Measurements from ENCODE around the gene TEX264. TPM values are rescaled to one million over a fixed set of nuclear protein-coding genes. Genes with fewer than 3 reads are reported as not detected.

TEX264 gene
- total and polyA plus RNA-seq, 2 of the 13 experiments (the other 11 are each of a cell fraction or from before 2014, with no cell fraction given), result 35.2 to 52.1 TPM

DNA sequence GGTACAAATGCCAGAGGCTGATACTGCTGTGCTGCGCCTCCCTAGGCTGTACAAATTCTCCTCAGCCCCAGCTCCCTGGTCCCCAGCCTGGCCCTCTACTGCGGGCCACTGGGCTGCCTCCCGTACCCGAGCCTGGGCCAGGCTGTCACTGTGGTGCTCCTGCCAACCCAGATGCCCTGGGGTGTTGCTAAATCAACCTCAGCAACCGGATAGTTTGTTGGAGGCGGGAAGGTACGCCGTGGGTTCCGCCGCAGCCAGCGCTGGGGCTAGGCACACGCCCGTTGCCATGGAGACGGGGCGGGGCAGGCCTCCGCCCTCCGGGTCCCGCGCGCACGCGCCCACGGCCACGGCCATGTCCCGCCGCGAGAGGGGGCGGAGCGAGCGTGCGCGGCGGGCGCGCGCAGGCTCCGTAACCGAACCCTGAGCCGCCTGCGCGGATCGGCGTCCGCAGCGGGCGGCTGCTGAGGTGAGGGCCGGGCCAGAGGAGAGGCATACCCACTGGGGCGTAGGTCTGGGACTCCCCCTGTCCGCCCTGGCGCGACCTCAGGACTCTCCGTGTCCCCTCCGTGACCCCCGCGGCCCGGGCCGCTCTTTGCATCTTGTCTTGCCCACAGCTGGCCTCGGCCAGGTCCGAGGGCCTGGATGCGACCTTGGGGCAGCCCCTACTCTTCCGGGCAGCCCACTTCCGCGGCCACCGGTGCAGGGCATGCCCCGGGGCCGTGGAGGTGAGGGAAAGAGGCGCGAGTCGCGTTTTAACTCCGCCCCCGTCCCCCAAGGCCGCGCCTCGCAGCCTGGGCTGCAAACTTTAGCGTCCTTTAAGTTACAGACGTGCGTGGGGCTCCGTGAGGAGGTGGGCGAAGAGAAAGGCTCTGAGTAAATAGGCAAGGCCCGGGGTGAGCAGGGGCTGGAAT lies at the start of gene TEX264 (continued):
- TF ChIP-seq, protein P1, sequence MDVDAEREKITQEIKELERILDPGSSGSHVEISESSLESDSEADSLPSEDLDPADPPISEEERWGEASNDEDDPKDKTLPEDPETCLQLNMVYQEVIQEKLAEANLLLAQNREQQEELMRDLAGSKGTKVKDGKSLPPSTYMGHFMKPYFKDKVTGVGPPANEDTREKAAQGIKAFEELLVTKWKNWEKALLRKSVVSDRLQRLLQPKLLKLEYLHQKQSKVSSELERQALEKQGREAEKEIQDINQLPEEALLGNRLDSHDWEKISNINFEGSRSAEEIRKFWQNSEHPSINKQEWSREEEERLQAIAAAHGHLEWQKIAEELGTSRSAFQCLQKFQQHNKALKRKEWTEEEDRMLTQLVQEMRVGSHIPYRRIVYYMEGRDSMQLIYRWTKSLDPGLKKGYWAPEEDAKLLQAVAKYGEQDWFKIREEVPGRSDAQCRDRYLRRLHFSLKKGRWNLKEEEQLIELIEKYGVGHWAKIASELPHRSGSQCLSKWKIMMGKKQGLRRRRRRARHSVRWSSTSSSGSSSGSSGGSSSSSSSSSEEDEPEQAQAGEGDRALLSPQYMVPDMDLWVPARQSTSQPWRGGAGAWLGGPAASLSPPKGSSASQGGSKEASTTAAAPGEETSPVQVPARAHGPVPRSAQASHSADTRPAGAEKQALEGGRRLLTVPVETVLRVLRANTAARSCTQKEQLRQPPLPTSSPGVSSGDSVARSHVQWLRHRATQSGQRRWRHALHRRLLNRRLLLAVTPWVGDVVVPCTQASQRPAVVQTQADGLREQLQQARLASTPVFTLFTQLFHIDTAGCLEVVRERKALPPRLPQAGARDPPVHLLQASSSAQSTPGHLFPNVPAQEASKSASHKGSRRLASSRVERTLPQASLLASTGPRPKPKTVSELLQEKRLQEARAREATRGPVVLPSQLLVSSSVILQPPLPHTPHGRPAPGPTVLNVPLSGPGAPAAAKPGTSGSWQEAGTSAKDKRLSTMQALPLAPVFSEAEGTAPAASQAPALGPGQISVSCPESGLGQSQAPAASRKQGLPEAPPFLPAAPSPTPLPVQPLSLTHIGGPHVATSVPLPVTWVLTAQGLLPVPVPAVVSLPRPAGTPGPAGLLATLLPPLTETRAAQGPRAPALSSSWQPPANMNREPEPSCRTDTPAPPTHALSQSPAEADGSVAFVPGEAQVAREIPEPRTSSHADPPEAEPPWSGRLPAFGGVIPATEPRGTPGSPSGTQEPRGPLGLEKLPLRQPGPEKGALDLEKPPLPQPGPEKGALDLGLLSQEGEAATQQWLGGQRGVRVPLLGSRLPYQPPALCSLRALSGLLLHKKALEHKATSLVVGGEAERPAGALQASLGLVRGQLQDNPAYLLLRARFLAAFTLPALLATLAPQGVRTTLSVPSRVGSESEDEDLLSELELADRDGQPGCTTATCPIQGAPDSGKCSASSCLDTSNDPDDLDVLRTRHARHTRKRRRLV (CRISPR knock-in tag; IDR thresholded peaks at IDR 0.05), result peak; percentile 77; the same call in 1 of the 2 replicates
- TF ChIP-seq SMAD1 (CRISPR knock-in tag; IDR thresholded peaks at IDR 0.05; ENCODE audit: borderline replicate concordance, low read depth), result peak; percentile 24; the same call in 1 of the 2 replicates
- peak; percentile 82; the same call in 1 of the 2 replicates for TF ChIP-seq MEIS1 (CRISPR knock-in tag; IDR thresholded peaks at IDR 0.05; ENCODE audit: borderline replicate concordance)
- no peak for TF ChIP-seq WIZ (CRISPR knock-in tag; IDR thresholded peaks at IDR 0.05)
- no peak for TF ChIP-seq MTF1 (CRISPR knock-in tag; IDR thresholded peaks at IDR 0.05)
- TF ChIP-seq, protein P2, sequence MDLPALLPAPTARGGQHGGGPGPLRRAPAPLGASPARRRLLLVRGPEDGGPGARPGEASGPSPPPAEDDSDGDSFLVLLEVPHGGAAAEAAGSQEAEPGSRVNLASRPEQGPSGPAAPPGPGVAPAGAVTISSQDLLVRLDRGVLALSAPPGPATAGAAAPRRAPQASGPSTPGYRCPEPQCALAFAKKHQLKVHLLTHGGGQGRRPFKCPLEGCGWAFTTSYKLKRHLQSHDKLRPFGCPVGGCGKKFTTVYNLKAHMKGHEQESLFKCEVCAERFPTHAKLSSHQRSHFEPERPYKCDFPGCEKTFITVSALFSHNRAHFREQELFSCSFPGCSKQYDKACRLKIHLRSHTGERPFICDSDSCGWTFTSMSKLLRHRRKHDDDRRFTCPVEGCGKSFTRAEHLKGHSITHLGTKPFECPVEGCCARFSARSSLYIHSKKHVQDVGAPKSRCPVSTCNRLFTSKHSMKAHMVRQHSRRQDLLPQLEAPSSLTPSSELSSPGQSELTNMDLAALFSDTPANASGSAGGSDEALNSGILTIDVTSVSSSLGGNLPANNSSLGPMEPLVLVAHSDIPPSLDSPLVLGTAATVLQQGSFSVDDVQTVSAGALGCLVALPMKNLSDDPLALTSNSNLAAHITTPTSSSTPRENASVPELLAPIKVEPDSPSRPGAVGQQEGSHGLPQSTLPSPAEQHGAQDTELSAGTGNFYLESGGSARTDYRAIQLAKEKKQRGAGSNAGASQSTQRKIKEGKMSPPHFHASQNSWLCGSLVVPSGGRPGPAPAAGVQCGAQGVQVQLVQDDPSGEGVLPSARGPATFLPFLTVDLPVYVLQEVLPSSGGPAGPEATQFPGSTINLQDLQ (CRISPR knock-in tag; IDR thresholded peaks at IDR 0.05), result no peak
- no peak for TF ChIP-seq ZNF432 (CRISPR knock-in tag; IDR thresholded peaks at IDR 0.05; ENCODE audit: borderline replicate concordance)
- TF ChIP-seq ZNF333 (CRISPR knock-in tag; IDR thresholded peaks at IDR 0.05; ENCODE audit: borderline replicate concordance), result peak; percentile 77; the same call in 1 of the 2 replicates
- no peak for TF ChIP-seq ZNF101 (CRISPR knock-in tag; IDR thresholded peaks at IDR 0.05; ENCODE audit: borderline replicate concordance, low read depth)
- TF ChIP-seq, protein P3, sequence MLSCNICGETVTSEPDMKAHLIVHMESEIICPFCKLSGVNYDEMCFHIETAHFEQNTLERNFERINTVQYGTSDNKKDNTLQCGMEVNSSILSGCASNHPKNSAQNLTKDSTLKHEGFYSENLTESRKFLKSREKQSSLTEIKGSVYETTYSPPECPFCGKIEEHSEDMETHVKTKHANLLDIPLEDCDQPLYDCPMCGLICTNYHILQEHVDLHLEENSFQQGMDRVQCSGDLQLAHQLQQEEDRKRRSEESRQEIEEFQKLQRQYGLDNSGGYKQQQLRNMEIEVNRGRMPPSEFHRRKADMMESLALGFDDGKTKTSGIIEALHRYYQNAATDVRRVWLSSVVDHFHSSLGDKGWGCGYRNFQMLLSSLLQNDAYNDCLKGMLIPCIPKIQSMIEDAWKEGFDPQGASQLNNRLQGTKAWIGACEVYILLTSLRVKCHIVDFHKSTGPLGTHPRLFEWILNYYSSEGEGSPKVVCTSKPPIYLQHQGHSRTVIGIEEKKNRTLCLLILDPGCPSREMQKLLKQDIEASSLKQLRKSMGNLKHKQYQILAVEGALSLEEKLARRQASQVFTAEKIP (CRISPR knock-in tag; IDR thresholded peaks at IDR 0.05; ENCODE audit: borderline replicate concordance), result no peak
- no peak for TF ChIP-seq ZNF598 (CRISPR knock-in tag; IDR thresholded peaks at IDR 0.05; ENCODE audit: borderline replicate concordance)
- TF ChIP-seq ZNF614 (CRISPR knock-in tag; IDR thresholded peaks at IDR 0.05; ENCODE audit: borderline replicate concordance), result no peak
- no peak for TF ChIP-seq HMGA1 (CRISPR knock-in tag; conservative IDR thresholded peaks at IDR 0.05)
- TF ChIP-seq ZNF550 (CRISPR knock-in tag; IDR thresholded peaks at IDR 0.05; ENCODE audit: borderline replicate concordance), result no peak
- TF ChIP-seq, protein P4, sequence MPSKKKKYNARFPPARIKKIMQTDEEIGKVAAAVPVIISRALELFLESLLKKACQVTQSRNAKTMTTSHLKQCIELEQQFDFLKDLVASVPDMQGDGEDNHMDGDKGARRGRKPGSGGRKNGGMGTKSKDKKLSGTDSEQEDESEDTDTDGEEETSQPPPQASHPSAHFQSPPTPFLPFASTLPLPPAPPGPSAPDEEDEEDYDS (CRISPR knock-in tag; IDR thresholded peaks at IDR 0.05), result no peak; the same call in 1 of the 2 replicates
- TF ChIP-seq FLYWCH1 (CRISPR knock-in tag; IDR thresholded peaks at IDR 0.05), result no peak
- TF ChIP-seq CENPT (CRISPR knock-in tag; IDR thresholded peaks at IDR 0.05; ENCODE audit: low read depth), result 0 out of 2 replicates have a peak, but pooled peaks have one; percentile 12
